A204.1 (cell line): ENCODE data around the gene FAM107B.

Source experiments
- FAIRE-seq: peaks from 2 replicates; lab custom pipeline; 2012; peaks lifted over from hg19 to GRCh38; lab: Jason Lieb, UNC

FAM107B gene

GRCh38 chr10:14554491-14555205 lies 220.0 kb downstream of the FAM107B start:
- no peak for FAIRE-seq

DNA sequence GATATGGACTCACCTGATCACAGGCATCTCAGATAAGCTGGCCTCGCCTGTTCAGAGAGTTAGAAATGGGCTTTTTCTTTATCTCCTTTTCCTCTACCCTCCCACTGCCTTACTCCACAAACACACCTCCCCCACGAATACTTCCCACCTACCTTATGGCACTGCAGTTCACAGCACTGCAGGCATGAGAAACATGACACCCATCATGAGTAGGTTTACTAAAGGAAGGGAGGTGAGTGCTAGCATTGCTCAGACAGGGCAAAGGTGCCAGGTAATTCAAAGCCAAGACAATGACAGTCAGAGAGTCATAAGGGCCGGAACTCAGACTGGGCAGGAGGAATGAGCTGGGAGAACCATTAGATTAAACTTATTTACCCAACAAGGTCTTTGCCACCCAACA lies 220.6 kb downstream of the FAM107B start:
- no peak for FAIRE-seq

DNA sequence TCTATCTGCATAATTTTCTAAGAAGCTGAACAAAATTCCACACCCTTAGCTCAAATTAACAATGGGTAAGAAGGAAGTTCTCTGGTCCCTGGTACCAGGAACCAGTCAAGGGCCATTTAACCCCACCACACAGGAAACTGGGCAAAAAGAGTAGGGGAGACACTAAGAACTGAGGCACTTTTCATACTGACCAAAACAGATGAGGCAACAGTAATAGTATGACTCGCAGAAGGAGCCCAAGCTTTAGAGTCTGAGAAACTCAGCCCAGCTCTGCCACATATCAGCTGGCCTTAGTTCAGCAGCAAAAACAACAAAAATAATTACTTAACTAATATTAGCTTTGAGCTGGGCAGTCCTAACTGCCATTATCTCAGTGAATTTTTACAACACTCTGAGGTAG lies 221.2 kb downstream of the FAM107B start:
- FAIRE-seq: no peak

DNA sequence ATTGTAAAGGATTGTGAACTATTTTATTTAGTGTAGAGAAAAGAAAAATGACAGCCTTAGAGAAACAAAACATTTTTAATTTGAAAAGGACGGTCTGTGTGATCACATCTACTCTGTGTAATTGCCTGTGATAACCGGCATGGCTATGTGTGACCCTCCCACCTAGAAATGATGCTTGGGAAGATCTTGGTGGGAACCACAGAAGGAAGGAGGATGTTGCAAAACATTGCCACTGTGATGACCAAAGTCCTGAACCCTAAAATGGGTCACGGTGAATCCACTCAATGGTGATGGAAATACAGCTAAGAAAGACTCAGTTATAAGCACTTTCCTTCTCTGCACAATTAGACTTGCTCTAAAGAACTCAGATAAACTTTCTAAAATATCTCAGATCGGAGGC lies 222.7 kb downstream of the FAM107B start:
- FAIRE-seq: no peak

- FAIRE-seq: no peak
Measured at GRCh38 chr10:14550471-14550981, 224.2 kb downstream of the FAM107B start.

DNA sequence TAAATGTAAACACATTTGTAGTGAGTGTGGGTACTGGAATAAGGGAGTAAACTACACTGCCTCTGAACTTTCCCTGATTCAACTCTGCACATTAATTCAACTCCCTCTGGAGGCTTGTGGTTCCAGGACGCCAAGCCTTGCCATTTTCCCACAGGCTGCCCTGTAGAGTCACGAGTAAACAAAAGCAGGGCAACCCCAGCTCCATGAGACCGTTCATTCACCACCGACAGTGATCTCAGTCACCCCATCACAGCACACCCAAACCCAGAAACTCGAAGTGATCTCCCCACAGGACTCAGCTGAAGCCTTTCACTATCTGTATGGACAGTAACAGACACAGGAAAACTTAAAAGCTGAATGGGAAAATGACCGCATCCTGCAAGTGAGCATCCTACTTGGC lies 225.2 kb downstream of the FAM107B start:
- no peak for FAIRE-seq

DNA sequence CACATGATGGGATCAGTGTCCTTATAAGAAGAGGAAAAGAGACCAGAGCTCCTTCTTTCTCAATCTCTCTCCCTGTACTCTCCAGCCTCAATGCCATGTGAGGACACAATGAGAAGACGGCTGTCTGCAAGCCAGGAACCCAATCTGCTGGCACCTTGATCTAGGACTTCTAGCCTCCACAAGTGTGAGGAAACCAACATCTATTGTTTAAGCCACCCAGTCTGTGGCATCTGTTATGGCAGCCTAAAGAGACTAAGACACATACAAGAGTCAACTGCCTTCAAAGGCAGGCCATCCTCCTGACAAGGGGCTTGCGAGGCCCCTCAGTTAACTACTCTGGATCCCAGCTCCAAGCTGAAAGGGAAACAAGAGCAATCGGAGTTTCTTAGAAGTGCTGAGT lies 225.7 kb downstream of the FAM107B start:
- FAIRE-seq: no peak

GRCh38 chr10:14548474-14548873 lies 226.2 kb downstream of the FAM107B start:
- FAIRE-seq: no peak

DNA sequence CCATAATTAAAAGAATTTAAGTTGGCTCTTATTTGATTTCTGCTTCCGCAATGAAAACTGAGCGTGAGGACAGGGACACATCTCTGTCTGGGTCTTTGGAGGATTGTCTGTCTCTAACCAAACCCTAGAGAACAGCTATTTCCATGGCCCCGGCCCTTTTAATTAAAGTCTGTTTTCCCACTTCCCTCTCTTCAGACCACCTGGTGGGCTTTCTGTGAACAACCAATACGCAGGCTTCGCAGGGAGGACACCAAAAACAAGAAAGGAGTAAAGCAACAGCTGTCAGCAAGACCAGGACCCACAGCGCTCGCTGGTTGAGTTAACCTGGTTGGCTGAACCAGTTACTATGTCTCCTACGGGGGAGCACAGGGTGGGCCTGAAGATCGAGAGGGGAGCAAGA lies 226.9 kb downstream of the FAM107B start:
- FAIRE-seq: no peak

- no peak for FAIRE-seq
Measured at GRCh38 chr10:14545827-14546226, 228.9 kb downstream of the FAM107B start.

DNA sequence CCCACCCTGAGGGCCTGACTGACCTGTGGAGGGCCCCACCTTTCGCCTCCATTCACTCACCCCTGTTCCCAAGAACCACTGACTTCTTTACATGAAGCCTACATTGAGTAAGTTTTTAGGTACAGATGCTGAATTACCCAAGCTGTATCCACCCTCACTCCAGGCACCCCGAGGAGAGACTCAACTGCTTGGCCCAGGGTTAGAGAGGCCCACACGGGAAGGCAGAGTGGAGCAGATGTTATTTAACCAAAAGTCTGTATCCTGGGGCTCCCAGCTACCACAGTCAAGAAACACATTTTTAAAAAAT lies 230.8 kb downstream of the FAM107B start:
- no peak for FAIRE-seq

GRCh38 chr10:14543046-14543903 lies 231.4 kb downstream of the FAM107B start:
- FAIRE-seq: no peak

DNA sequence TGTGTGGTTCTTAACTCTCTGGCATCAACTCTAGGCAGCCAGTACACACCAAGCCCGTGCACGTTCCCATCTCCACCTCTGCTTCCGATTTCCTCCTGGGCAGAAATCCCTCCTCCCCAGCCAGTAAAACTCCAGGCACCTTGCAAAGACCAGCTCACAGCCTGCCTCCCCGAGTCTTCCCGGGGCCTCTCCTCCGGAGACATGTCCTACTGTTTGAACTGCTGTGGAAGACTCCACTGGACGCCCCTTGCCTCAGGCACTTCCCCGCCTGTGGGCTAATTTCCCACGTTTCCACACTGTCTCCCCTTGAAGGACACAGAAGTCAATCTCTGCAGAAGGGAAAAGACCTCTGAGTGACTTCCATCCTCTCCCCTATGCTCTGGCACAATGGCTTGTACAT lies 233.3 kb downstream of the FAM107B start:
- no peak for FAIRE-seq

GRCh38 chr10:14540611-14541010 lies 234.1 kb downstream of the FAM107B start:
- FAIRE-seq: no peak

DNA sequence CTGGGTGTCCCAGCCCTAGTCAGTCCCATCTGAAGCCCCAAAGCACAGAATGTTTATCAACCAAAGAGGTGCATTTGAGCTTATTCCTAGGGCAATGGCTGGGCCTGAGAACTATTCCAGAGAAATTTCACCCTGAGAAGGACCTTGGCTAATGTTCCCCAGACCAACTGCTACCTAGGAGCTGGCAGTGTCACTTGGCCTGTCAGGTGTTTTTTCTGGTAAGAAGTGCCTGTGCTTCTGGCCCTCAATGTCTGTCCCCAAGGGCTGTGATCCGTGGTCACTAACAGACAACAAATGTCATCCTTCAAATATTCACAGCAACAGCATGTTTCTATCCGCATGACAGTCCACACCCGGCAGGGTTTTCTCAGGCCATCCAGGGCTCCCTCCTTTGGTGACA lies 234.6 kb downstream of the FAM107B start:
- FAIRE-seq: no peak

DNA sequence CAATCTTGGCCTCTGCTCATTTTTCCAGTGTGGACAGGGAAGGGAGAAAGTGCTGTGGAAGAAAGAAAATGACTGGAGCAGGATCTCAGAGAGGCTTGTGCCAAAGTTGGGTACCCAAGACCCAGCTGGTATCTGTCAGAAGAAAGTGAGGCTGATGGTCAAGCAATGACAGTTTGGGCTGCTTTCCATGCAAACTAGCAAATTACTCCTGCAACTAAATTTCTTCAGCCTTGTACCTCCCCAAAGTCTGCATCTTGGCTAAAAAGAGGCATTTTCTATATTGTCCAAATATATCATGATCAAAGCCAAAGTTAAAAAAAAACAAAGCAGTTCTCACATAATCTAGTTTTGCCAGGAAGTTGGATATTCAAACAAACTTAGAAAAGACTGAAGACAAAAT lies 235.5 kb downstream of the FAM107B start:
- FAIRE-seq: no peak

DNA sequence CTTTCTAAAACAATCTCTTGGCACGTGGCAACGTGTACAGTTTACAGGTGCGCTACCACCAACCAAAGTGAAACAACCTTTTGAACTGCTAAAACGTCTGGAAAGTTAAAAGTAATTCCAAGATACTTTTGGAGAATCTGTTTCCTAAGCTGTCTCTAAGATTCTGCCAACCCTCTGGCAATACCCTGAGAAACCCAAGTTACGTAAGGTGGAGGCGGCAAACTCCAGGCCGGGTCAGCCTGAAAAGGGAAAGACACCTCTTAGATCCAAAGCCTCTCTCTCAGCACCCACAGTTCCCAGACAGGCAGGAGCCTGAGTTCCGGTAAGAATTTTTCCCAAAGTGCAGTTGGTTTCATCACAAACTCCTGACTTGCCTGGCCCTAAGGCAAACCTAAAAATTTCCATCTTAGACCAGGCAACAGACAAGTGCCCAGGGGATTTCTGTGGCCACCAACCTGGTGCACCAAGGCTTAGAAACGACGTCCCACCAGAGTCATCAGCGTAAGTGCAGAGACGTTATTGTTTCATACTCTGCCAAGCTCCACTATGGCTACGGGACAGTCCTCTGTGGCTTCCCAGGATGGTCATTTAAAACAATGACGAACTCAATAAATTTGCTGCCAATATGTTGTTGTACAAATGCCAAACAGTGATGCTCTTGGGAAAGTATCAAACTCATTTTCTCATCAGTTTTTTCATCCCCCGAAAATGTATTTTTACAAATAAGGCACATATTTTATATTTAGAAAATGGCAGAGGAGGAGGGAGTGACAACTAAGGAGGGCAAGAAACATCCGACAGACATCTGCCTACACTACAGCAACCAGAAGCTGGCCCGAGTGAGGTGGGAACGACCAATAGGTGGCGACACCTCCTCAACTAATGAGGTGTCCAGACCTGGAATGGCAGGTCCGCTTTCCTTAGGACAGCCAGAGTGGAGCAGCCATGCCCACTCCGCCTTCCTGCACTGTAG lies 238.2 kb downstream of the FAM107B start:
- FAIRE-seq: no peak

DNA sequence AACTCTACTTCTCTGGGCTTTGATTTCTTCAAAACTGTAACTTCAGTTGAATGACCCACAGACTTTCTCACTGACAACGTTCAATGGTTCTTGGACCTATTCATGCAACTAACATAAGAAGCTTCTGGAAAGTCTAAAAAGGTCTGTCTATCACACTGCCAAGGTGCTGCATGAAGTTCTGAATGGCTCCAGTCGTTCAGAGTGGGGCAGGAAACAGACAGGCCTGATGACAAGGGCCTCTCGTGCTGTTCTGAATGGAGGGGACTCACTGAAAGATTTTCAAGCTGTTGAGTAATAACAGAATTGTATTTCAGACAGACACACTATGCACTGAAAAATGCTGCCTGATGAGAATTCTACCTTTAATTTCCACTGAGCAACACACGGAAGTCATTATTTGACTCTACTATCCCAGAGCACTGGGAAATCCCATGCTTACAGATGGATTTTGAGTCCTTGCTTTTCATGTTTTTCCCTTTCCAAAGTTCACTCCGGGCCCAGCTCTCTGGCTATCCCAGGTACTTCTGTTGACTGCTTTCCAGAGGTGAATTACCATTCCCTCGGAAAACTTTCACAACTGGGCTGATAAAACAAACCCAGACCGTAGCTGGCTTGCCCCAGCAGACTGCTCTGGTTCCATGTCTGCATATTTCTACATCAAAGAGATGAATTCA lies 239.1 kb downstream of the FAM107B start:
- no peak for FAIRE-seq

- FAIRE-seq: no peak
Measured at GRCh38 chr10:14534152-14534551, 240.5 kb downstream of the FAM107B start.

DNA sequence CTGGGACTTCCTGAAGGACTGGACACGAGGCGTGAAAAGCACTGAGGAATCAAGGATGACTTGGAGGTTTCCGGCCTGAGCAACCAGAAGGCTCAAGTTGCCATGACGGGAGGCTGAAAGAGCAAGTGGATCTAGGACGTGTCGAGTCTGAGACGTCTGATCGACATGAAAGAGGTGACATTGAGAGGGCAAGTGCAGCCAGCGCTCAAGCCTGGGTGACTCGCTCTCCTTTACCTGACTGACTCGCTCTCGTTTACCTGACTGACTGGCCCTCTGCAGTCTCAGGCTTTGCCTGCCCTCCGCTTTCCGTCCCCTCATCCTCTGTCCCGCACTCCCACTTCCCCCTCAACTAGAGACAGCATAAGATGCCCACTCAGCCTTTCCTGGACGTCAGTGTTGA lies 241.4 kb downstream of the FAM107B start:
- FAIRE-seq: no peak

- no peak for FAIRE-seq
Measured at GRCh38 chr10:14532473-14533251, 242.0 kb downstream of the FAM107B start.
